COR-L47 (cell line): ENCODE measurements around the gene NUP88.

ENCODE experiments used
- DNase-seq: peaks from one replicate; lab custom pipeline; 2025; lab: John Stamatoyannopoulos, UW

The NUP88 gene

DNA sequence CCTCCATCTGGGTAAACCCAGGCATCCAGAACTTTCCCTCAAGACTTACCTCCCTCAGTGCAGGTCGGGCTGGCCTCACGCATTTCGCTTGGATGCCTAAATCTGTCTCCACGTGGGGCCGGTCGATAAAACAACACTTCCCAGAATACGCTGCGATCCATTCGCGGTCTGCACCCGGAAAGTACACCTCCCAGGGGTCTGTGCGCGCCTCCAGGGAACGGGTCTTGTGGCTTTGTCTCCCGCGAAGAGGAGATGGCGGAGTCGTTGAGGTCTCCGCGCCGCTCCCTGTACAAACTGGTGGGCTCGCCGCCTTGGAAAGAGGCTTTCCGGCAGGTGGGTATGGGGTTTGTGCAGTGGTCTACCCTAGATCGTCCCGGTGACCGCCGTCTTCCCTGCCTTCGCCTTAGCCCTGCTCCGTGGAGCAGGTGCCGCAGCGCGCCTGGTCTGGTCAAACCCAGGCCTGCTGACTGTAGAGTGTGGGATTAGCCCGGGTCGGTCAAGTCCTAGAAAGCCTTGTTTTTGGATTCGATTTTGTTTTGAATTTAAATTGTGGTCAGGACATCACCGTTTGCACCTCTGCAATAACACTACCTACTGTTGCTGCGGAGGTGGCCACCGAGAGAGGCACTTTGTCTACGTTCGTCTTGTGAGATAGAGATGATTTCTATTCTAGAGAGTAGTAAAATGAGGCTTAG is 644 bp upstream of the NUP88 start, which contains the start of gene RPAIN:
TSS of gene RPAIN (plus strand) at position 224 of the 695 bp plus-strand sequence. CDS start at position 253, 29 bp downstream.
- DNase-seq: peak; percentile 63

GRCh38 chr17:5418858-5419355 is 555 bp downstream of the NUP88 start:
- DNase-seq: no peak

- peak; percentile 1 for DNase-seq
Measured at GRCh38 chr17:5416901-5417300, 2.6 kb downstream of the NUP88 start.

GRCh38 chr17:5413682-5414081 is 5.8 kb downstream of the NUP88 start:
- no peak for DNase-seq

DNA sequence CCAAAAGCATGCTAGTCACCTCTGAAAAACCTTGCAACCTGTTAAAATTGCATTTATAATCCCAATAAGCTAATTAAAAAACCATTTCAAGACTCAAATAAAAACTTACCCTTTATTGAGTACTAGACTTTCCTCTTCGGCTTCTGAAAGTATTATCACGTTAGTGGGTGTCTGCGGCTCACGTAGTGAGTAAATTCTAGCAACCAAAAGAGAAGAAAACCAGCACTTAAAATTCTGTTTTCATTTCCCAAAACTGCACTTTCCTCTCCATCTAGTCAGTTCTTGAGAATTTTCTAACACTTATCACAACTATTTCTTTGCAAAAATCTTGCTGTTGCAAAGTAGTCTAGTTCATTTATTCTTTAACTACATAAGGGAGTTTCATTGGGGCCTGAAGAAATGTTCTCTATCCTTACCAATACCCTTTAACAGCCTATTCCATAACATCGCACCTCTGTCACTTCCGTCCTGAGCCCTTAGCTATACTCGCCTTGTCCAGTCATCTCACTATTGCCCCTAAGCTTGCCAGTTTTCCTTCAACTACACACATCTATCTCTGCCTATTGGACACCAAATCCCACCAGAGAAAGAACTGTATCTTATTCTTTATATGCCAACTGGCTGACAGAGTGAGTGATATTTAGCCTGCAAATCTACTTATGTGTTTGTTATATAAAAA is 8.7 kb downstream of the NUP88 start:
- DNase-seq: no peak

- no peak for DNase-seq
Measured at GRCh38 chr17:5408186-5408585, 11.3 kb downstream of the NUP88 start.

DNA sequence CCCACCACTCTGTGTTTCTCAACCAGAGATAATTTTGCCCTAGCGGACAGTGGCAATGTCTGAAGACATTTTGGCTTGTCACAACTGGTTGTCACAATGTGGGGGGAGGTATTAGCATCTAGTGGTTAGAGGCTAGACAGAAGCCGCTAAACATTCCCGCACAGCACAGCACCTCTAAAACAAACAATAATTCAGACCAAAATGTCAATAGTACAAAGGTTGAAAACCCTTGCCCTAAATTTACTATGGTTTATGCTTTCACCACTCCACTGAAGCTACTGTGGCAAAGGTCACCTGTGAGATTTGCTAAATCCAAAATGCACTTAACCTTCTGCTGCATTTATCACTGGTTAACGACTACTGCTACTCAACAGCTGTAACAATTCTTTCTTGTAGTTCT is 14.1 kb downstream of the NUP88 start:
- DNase-seq: no peak

- DNase-seq: no peak
Measured at GRCh38 chr17:5399767-5400166, 19.7 kb downstream of the NUP88 start.

DNA sequence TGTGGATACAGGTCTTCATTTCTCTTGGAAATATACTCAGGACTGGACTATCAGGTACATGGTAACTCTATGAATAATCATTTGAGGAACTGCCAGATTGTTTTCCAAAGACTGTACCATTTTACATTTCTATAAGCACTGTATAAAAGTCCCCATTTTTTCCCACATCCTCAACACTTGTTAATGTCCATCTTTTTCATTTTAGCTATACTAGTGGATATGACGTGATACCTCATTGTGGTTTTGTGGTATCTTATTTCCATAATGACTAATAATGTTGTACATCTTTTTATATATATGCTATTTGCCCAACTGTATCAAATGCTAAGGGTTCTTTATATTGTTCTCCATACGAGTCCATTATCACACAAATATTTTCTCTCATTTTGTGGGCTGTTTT is 22.9 kb downstream of the NUP88 start:
- no peak for DNase-seq

- DNase-seq: no peak
Measured at GRCh38 chr17:5391678-5392077, 27.8 kb downstream of the NUP88 start.

- DNase-seq: no peak
Measured at GRCh38 chr17:5381542-5381941, 37.9 kb downstream of the NUP88 start.

DNA sequence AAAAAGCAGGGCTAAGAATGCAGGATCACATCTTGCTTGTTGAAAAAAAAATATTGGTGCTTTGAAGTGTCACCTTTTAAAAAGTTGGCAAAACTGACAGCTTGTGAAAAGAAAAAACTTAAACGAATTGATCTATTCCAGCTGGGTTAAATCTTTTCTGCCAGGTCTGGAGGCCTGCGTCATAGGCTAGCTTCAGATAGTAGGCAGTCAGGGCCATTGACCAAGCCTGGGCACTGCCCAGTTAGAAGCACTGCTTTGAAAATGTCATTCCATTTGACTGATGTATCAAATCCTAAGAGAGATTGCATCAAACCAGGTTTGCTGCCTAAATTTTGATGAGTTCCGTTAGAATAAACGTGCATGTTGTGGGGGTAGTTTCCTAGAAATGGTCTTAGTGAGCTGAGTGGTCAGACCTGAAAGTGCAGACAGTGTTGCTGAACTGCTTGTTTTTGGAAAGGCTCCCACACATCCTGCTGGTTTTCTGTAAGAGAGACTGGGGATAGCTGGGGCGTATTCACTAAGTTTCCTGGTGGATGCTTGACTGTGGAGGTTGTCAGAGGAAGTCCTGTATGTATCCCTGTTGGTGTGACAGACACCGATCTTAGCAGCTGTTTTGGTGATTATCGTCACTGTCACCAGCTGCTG is 38.8 kb downstream of the NUP88 start:
- DNase-seq: no peak

GRCh38 chr17:5379351-5380107 is 39.9 kb downstream of the NUP88 start:
- DNase-seq: no peak

DNA sequence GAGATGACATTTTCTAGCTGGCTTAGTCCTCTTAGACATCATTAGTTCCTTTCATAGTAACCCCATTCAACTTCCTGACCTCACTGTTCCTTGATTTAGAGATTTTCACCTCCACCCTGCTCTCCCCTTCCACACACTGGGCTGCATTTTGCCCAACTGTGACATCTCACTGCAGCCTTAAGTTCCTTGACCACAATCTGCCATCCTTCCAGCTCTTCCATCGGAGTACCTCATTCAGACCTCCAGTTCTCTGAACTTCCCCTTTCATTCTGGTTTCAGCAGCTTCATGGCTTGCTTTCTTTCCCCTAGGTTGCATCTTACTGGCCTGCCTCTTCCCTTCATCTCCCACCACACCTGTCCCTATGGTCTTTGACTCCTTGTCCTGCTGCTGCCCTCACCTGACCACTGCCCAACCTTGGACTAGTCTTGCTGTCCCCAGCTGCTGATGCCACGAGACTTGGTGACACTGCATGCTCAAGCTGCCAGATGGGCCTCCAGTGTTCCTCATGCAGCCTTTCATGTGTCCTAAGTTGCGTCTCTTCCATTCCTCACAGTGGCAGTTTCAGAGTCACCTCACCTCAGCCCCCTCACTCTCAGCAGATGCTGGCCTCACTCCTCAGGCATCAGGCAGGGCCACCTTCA is 40.8 kb downstream of the NUP88 start:
- DNase-seq: no peak

- no peak for DNase-seq
Measured at GRCh38 chr17:5373112-5373511, 46.4 kb downstream of the NUP88 start.

- DNase-seq: no peak
Measured at GRCh38 chr17:5370411-5370810, 49.1 kb downstream of the NUP88 start.

DNA sequence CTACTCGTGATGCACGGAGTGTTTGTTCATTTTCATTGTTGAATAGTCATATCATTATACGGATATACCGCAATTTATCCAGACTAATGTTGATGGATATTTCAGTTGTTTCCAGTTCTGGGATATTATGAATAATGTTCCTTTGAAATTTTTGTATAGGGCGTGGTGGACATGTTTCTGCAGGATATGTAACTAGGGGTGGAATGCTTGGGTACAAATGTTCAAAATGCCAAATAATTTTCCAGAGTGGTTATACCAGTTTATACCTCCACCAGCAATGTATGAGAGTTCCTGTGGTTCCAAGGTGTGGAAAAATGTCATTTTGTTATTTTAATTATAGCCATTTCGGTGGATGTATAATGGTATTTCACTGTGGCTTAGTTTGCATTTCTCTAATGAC is 53.6 kb downstream of the NUP88 start:
- no peak for DNase-seq

DNA sequence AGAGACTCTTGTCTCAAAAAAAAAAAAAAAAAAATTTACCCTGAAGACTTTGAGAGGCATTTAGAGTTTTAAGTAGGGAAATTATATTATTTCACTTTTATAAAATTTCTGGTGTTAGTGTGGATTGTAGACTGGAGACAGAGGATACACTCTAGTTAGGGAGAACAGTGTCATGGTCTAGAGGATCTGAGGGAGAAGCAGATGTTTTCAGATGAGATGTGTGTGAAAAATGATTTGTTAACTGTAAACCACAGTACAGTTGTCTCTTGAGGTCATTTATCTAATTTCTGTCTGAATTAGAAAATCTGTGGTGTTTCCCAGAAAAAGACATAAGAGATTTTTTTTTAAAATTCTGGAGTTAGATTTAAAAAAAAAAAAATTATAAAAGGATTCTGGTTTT is 54.8 kb downstream of the NUP88 start:
- DNase-seq: no peak

DNA sequence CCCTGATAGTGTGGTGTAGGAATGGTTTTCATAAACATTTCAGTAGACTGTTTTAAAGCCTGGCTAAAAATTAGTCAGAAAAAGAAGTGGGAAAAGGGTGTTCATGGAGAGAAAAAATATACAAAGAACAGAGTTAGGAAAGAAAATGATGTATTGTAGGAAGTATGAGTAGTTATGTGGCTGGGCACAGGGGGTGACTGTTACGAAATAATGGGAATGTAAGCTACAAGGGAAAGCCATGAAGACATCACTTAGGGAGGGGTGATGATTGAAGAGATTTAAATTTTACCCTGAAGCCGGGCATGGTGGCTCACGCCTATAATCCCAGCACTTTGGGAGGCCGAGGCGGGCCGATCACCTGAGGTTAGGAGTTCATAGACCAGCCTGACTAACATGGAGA is 55.3 kb downstream of the NUP88 start:
- no peak for DNase-seq

- no peak for DNase-seq
Measured at GRCh38 chr17:5362162-5362811, 57.2 kb downstream of the NUP88 start.

- no peak for DNase-seq
Measured at GRCh38 chr17:5361426-5361825, 58.0 kb downstream of the NUP88 start.
